Activated CD4-positive, alpha-beta T cell treated with anti-CD3 and anti-CD28 coated beads for 24 hours (primary cell): ENCODE results near the gene HK3.

Experiments
- DNase-seq, 2 donors: peaks; one replicate each; pipeline ENCODE4 v3.0.0-alpha.2; 2020; ENCODE audit warnings: low read depth in 2 of 2

HK3 gene

GRCh38 chr5:176850371-176851245 lies 48.5 kb downstream of the HK3 start:
- DNase-seq, result no peak

GRCh38 chr5:176849611-176850227 lies 49.4 kb downstream of the HK3 start:
- no peak for DNase-seq

- no peak for DNase-seq
Observed at GRCh38 chr5:176848651-176849050, 50.5 kb downstream of the HK3 start.

- DNase-seq, result no peak
Observed at GRCh38 chr5:176847726-176848290, 51.3 kb downstream of the HK3 start.

- DNase-seq, result no peak
Observed at GRCh38 chr5:176847148-176847547, 52.0 kb downstream of the HK3 start.

GRCh38 chr5:176846335-176847140 lies 52.6 kb downstream of the HK3 start:
- no peak for DNase-seq

- no peak for DNase-seq
Observed at GRCh38 chr5:176845392-176845713, 53.8 kb downstream of the HK3 start.

- DNase-seq, result no peak
Observed at GRCh38 chr5:176844706-176845391, 54.3 kb downstream of the HK3 start.

- DNase-seq, result no peak
Observed at GRCh38 chr5:176844281-176844680, 54.9 kb downstream of the HK3 start.

- no peak for DNase-seq
Observed at GRCh38 chr5:176843673-176844072, 55.5 kb downstream of the HK3 start.

- peak; percentile 58 to 68 for DNase-seq
Observed at GRCh38 chr5:176837707-176838115, 61.4 kb downstream of the HK3 start.

GRCh38 chr5:176836811-176837706 lies 62.1 kb downstream of the HK3 start:
- DNase-seq, result no peak

GRCh38 chr5:176835918-176836317 lies 63.2 kb downstream of the HK3 start:
- no peak for DNase-seq

GRCh38 chr5:176833286-176833685 lies 65.9 kb downstream of the HK3 start:
- no peak for DNase-seq

- no peak for DNase-seq
Observed at GRCh38 chr5:176832162-176832561, 67.0 kb downstream of the HK3 start.

- DNase-seq, result no peak
Observed at GRCh38 chr5:176831425-176831824, 67.7 kb downstream of the HK3 start.

GRCh38 chr5:176830995-176831423 lies 68.1 kb downstream of the HK3 start:
- DNase-seq, result no peak
